NCI-H2196 treated with DMSO at 0.1 percent for 48 hours (cell line): ENCODE results near the gene BCAM.
"Not testable (repeated sequence)": the region's sequence is repeated elsewhere in the genome, so short reads cannot be mapped to it uniquely, and the experiment has no call there.

ENCODE experiments used
- DNase-seq: peaks from one replicate; lab custom pipeline; 2025; ENCODE audit not compliant: unreplicated experiment; lab: John Stamatoyannopoulos, UW

Gene BCAM

DNA sequence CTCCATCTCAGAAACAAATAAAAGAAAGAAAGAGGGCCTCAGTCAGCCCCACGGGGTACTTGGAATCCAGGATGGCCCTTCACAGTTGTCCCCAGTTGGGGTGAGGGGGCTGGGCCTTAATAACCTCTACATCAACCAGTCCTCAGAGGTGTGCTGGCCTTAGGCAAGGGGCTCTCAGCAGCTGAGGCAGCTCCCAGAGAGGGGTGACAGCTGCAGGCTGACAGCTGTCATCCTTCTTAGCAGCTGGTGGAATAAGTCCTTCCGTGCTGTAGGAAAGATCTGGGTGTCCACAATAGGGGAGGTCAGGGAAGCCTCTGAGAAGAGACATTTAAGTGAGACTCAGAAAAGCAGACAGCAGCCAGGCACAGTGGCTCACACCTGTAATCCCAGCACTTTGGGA is 7.4 kb downstream of the BCAM start:
- DNase-seq: no peak

DNA sequence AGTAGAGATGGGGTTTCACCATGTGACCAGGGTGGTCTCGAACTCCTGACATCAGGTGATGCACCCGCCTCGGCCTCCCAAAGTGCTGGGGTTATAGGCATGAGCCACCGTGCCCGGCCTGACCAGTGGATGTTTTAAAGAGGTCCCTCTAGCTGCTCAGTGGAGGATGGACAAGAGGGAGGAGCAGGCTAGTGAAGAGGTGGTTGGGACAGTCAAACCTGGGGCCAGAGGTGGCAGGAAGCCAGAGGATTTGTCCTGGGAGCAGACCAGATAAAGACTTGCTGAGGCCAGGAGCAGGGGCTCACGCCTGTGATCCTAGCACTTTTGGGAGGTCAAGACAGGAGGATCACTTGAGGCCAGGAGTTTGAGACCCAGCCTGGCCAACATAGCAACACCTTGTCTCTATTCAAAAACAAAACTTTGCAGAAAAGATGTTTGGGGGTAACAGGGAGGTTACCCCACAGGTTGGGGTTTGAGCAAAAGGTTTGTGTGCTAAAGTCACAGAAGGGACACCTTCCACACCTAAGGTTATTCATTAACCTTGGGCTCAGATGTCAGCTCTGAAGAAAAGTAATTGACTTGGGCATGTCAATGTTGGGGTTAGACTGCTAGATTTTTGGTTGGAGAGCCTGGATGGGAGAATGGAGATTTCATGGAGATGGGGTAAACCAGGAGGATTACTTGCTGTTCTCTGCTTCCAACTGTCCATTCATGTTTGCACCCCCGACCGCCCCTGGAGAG is 9.0 kb downstream of the BCAM start:
- DNase-seq: no peak

DNA sequence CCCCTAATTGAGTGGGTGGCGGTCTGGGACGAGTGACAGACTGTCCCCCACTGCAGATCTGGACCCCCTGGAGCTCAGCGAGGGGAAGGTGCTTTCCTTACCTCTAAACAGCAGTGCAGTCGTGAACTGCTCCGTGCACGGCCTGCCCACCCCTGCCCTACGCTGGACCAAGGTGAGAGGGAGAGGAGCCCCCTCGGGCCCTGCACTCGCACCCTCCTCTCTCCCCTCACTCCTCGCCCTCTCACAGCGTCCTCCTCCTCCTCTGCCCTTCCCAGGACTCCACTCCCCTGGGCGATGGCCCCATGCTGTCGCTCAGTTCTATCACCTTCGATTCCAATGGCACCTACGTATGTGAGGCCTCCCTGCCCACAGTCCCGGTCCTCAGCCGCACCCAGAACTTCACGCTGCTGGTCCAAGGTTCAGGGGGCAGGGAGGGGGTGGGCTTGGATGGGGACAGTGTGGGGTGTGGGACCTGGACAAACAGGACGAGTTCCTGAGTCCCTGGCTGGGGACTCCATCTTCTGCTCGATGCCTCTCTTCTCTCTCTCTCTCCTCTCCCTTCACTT is 9.6 kb downstream of the BCAM start:
- no peak for DNase-seq

DNA sequence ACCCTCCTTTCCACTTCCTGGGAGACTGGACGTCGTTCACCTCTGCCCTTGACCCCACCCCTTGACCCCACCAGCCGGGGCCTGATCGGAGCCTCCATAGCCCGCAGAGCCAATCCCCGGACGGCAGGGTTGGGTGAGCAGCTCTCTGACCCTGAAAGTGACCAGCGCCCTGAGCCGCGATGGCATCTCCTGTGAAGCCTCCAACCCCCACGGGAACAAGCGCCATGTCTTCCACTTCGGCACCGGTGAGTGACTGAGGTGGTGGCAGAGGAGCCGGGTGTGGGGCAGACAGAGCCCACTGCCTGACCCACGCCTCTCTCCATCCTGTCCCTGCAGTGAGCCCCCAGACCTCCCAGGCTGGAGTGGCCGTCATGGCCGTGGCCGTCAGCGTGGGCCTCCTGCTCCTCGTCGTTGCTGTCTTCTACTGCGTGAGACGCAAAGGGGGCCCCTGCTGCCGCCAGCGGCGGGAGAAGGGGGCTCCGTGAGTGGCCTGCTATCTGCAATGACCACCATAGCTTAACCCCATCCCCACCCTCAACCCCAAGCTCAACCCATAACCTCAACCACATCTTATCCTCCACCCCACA is 10.4 kb downstream of the BCAM start:
- DNase-seq: no peak

DNA sequence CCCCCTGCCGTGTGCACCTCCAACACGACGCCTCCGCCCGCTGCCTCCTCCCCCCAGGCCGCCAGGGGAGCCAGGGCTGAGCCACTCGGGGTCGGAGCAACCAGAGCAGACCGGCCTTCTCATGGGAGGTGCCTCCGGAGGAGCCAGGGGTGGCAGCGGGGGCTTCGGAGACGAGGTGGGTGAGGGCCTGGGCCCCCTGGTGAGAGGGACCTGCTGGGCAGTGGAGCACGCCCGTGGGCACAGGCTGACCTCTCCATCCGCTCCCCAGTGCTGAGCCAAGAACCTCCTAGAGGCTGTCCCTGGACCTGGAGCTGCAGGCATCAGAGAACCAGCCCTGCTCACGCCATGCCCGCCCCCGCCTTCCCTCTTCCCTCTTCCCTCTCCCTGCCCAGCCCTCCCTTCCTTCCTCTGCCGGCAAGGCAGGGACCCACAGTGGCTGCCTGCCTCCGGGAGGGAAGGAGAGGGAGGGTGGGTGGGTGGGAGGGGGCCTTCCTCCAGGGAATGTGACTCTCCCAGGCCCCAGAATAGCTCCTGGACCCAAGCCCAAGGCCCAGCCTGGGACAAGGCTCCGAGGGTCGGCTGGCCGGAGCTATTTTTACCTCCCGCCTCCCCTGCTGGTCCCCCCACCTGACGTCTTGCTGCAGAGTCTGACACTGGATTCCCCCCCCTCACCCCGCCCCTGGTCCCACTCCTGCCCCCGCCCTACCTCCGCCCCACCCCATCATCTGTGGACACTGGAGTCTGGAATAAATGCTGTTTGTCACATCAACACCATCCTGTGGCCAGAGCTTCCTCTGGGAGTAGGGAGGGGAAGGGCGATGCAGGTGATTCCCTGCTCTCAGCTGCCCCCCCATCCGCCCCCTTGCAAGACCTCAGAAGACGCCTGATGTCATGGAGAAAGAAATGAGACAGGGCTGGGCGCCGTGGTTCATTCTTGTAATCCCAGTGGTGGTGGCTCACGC is 12.0 kb downstream of the BCAM start:
- DNase-seq: no peak

DNA sequence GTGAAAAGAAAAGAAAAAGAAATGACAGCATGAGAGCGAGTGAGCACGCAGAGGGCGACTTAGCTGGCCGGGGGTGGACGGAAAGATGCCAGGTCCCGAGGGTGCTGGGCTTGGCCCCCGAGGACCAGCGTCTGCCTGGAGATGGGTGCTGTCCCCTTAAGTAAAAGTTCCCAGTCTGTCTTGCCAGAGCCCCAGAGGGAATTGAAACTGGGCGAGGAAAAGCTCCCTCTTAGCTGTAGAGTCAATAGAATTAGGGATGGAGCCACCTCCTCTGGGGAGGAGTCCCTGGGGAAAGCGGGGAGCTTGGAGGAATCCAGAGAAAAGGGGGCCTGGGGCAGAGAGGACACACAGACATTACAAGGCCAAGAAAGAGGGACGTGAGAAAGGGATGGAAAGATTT is 13.3 kb downstream of the BCAM start:
- no peak for DNase-seq

DNA sequence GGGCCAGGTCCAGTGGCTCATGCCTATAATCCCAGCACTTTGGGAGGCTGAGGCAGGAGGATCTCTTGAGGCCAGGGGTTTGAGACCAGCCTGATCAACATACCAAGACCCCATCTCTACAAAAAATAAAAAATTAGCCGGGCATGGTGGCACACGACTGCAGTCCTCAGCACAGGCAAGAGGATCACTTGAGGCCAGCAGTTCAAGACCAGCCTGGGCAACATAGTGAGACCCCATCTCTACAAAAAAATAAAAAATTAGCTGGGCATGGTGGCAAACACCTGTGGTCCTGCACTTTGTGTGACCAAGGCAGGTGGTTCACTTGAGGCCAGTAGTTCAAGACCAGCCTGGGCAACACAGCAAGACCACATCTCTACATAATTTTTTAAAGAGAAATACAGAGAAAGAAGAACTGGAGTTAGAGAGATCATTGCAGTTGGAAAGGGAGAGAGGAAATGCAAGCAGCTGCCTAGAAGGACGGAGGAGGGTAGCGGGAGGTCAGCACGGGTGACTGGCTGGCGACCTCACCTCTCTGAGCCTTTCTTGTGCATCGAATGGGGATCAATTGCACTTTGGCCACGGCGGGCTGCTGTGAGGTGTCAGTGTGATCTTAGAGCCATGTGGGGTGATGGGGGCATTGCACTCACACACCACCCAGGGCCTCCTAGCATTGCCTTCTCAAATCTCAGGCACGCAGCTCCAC is 13.9 kb downstream of the BCAM start:
- DNase-seq: no peak

DNA sequence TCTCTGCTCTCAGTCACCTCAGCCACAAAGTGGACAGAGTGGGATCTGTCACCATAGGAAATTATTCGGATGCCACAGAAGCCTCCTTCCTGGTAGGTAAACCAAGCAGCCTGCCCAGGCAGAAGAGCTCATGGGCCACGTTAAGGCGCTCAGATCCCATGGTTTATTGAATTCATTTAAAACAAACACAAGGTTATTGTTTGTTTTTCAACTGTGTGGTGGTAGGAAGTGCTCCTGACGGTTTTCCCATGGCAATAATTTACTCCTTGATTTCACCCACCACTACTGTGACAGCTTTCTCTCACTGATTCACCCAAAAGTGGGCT is 14.4 kb downstream of the BCAM start:
- DNase-seq: no peak

DNA sequence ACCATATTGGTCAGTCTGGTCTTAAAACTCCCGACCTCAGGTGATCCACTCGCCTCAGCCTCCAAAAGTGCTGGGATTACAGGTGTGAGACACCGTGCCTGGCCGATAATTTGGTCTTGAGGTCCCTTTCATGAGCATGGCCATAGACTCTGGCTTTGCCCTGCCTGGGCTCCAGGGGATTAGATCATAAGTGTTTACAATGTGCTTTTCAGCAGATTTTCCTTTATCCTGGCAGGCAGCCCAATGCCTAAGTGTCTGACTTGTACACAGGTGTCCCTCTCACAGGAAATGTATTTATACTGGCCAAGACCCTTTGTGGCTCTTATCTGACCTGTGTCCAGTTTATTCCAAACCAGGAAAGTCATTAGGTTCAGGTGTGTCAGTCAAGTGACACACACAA is 15.9 kb downstream of the BCAM start:
- peak; percentile 81 for DNase-seq

DNA sequence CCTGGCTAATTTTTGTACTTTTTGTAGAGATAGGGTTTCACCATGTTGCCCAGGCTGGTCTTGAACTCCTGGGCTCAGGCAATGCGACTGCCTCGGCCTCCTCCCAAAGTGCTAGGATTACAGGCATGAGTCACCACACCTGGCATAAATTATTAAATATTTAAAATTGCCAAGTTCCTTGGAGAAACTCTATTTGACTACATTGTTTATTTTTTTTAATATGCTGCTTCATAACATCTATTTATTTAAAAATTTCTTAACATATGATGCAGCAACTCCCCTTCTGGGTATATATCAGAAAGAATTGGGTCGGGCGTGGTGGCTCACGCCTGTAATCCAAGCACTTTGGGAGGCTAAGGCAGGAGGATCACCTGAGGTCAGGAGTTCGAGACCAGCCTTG is 24.0 kb downstream of the BCAM start:
- DNase-seq: not testable (repeated sequence)

DNA sequence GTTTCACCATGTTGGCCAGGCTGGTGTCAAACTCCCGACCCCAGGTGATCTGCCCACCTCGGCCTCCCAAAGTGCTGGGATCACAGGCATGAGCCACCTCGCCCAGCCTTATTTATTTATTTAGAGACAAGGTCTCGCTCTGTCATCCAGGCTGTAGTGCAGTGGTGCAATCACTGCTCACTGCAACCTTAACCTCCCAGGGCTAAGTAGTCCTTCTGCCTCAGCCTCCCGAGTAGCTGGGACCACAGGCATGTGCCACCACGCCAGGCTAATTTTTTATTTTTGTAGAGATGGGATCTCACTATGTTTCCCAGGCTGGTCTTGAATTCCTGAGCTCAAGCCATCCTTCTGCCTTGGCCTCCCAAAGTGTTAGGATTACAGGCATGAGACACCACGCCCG is 25.5 kb downstream of the BCAM start:
- not testable (repeated sequence) for DNase-seq

DNA sequence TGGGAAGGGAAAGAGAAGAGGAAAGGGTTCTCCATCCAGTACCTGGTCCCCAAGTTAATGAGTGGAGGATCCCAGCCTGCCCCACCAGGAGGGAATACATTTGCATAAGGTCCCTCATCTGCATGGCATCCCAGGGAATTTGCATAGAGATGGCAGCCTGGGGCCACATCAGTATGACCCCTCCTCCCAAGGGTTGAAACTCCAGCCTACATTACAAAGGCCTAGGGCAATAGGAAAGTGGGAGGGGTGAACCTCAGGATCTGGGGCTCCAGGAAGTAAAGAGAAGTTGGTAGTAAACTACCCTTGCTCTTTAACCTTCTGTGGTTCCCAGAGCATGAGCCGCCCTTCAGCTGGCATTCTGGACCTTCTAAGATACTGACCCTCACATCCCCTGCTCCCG is 30.4 kb downstream of the BCAM start:
- DNase-seq: no peak

DNA sequence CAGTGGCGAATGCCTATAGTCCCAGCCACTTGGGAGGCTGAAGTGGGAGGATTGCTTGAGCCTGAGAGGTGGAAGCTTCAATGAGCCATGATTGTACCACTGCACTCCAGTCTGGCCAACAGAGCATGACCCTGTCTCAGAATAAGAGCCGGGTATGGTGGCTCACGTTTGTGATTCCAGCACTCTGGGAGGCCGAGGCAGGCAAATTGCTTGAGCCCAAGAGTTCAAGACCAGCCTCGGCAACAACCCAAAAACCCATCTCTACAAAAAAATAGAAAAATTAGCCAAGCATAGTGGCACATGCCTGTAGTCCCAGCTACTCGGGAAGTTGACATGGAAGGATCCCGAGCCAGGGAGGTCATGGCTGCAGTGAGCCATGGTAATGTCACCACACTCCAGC is 31.9 kb downstream of the BCAM start:
- DNase-seq: no peak

DNA sequence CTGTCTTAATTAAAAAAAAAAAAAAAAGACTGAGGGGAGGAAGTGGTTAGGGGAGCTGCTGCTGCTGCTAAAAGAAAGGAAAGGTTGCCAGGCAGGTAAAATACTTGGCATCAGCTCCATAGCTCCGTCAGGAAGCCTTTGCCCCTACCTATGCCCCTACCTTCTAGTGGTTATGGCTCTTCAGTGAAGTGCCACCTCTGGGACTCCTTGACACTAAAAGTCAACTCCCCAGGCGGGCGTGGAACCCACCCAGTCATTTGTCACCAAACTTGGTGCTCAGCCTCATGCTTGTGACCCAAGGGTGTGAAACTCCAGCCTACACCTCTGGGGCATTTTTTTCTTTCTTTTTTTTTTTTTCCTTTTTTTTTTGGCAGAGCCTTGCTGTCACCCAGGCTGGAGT is 32.3 kb downstream of the BCAM start:
- no peak for DNase-seq

DNA sequence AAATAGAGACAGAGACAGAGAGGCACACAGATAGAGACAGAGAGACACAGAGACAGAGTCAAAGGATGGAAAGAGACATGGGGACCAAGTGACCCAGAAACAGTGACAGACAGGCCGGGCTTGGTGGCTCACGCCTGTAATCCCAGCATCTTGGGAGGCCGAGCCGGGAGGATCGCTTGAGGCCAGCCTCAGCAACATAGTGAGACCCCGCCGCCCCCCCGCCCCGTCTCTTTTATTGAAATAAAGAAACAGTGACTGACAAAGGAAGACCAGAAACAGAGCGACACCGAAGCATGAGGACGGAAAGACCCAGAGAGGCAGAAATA is 36.3 kb downstream of the BCAM start:
- DNase-seq: no peak

DNA sequence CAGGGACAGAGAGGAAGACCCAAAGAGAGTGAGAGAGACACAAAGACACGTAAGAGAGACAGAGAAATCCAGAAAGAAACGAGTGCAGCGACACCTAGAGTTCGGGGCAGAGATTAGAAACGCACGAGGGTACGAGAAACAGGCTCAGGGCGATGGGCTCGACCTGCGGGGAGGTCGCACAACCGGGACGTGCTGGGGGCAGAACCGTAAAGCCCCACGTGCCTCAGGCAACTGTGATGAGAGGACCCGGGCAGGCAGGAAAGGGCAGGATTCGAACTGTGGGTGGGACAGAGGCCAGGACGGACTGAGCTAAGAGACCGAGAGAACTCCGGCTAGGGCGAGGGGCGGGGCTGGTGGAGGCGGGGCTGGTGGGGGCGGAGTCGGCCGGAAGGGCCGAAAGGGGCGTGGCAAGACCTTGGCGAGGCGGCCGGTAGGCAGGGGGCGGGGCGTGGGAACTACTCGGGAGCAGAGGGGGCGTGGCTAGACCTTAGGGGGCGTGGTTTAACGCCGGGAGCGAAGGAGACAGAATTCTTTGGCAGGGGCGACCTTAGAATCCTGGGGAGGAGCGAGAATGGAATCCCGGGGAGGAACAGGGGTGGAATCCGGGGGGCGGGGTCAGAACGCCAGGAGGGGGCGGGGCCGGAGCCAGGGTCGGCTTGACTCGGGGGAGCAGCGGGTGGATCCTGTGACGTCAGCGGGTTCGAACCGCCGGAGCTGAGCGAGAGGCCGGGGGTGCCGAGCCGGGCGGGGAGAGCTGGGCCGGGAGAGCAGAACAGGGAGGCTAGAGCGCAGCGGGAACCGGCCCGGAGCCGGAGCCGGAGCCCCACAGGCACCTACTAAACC is 36.9 kb downstream of the BCAM start, which contains the start of gene NECTIN2:
Gene NECTIN2 (plus strand): TSS at position 686 of the 843 bp plus-strand sequence. CDS start 229 bp downstream, outside the sequence.
- DNase-seq: peak; percentile 97

DNA sequence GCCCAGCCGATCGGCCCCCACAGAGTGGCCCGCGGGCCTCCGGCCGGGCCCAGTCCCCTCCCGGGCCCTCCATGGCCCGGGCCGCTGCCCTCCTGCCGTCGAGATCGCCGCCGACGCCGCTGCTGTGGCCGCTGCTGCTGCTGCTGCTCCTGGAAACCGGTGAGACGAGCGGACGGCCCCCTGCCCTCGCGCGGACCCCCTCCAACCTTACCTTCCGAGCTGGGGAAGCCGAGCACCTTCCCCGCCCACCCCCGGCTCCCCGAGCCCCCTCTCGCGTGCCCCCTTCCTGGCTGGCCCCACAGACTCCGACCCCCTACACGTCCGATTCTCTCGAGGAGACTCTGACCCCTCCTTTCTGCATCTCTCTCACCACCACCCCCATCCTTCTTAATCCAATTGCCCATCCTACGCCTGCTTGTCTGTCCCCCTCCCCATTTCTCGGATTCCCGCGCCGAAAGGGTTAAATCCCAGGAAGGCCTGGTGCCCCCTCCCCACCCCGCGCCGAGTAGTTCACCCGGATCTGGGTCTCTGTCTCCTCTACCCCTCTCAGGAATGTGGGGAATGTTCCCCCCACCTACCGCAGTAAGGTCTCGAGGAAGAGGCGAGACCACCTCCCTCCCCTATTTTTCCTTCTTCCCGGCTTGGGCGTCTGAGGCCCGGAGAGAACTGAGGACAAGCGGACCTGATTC is 37.7 kb downstream of the BCAM start:
- DNase-seq: no peak

DNA sequence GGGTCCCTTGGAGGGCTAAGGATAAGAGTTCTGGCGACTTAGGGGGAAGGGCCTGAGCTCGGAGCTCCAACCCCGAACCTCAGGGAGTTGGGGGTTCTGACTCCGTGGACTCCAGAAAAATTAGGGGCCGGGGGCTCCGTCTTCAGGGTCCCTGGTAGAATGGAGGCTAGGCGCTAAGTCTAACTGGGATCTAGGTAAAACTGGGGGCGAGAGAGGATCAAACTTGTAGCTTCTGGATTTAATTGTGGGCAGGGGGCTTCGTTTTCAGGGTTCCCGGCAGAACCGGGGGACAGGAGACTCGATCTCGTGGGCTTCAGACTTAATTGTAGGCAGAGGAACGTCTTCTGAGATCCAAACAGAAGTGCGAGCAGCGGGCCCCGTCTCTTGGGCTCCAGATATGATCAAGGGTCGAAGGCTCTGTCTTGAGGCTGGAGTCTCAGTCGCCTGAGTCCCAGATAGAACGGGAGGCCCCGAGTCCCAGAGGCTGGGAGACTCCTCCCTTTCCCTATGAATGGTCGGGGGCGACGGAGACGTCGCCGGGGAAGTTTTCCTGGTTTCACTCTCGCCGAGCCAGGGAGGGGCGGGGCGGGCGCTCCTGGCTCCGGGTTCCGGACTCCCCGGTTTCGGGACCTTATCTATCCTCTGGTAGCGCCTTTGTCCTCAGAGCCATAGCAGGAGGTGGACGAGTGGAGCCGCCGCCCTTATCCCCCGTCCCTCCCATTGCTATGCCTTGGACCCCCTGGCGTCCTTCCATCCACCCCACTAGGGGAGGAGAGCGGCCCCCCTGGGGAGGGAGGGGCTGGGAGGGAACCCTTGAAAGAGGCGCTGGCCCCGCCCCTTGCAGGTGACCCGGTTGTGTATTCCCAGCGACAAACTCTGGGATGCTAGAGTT is 38.5 kb downstream of the BCAM start:
- peak; percentile 36 for DNase-seq
